Osteoblast (primary cell): ENCODE data around the gene VASH1. TPM values are rescaled to one million over a fixed set of nuclear protein-coding genes. Genes with fewer than 3 reads are reported as not detected.

Source experiments
- DNase-seq: peaks from one replicate; pipeline ENCODE4 v3.0.0; 2011; ENCODE audit warnings: low spot score, mixed read lengths; ENCODE audit not compliant: insufficient read length; ENCODE audit errors: missing footprints
- H2AFZ ChIP-seq: 2 replicates; pipeline ENCODE4 v1.6.0; 2011; ENCODE audit warnings: mild to moderate bottlenecking, low read length
- H3K27ac ChIP-seq: 2 replicates; pipeline ENCODE4 v1.5.1; 2011; ENCODE audit warnings: mild to moderate bottlenecking, low read depth, low read length, moderate library complexity
- H3K27me3 ChIP-seq: 2 replicates; pipeline ENCODE4 v1.6.0; 2012; ENCODE audit warnings: mild to moderate bottlenecking, control low read depth, inconsistent platforms, low read length, moderate library complexity; ENCODE audit not compliant: insufficient read depth
- H3K36me3 ChIP-seq: 2 replicates; pipeline ENCODE4 v1.5.1; 2011; ENCODE audit warnings: mild to moderate bottlenecking, low read length, control low read depth, moderate library complexity; ENCODE audit not compliant: insufficient read depth
- H3K4me1 ChIP-seq: 2 replicates; pipeline ENCODE4 v1.5.1; 2011; ENCODE audit warnings: mild to moderate bottlenecking, low read length, control low read depth, moderate library complexity; ENCODE audit not compliant: insufficient read depth
- H3K4me2 ChIP-seq: 2 replicates; pipeline ENCODE4 v1.6.0; 2011; ENCODE audit warnings: mild to moderate bottlenecking, low read length; ENCODE audit not compliant: insufficient read depth
- H3K4me3 ChIP-seq: fragments of 200-600 bp; sonication (generic); 3 replicates; pipeline ENCODE4 v1.5.1; 2012; ENCODE audit warnings: mild to moderate bottlenecking, low read length, inconsistent platforms; ENCODE audit not compliant: insufficient read depth
- H3K79me2 ChIP-seq: 2 replicates; pipeline ENCODE4 v1.6.0; 2012; ENCODE audit warnings: mild to moderate bottlenecking, low read length, control low read depth, inconsistent platforms; ENCODE audit not compliant: insufficient read depth
- H3K9me3 ChIP-seq: 2 replicates; pipeline ENCODE4 v1.5.1; 2011; ENCODE audit warnings: low read depth, low read length, control low read depth
- H4K20me1 ChIP-seq: 2 replicates; pipeline ENCODE4 v1.6.0; 2012; ENCODE audit warnings: mild to moderate bottlenecking, low read length, control low read depth; ENCODE audit not compliant: insufficient read depth
- total RNA-seq: library from RNA; depleted of rRNA; stranded (reverse); fragments of >200 nt; gene quantifications from 2 replicates; pipeline ENCODE4 v1.2.3, GENCODE V29; 2012
- TF ChIP-seq, protein P1 (sequence below): IDR thresholded peaks from 2 replicates; pipeline ENCODE4 v1.5.1; 2011; ENCODE audit warnings: mild to moderate bottlenecking, low read depth, low read length, moderate library complexity; ENCODE audit errors: extremely low read depth

The VASH1 gene
- total RNA-seq, 1 donor = 4.0 TPM

DNA sequence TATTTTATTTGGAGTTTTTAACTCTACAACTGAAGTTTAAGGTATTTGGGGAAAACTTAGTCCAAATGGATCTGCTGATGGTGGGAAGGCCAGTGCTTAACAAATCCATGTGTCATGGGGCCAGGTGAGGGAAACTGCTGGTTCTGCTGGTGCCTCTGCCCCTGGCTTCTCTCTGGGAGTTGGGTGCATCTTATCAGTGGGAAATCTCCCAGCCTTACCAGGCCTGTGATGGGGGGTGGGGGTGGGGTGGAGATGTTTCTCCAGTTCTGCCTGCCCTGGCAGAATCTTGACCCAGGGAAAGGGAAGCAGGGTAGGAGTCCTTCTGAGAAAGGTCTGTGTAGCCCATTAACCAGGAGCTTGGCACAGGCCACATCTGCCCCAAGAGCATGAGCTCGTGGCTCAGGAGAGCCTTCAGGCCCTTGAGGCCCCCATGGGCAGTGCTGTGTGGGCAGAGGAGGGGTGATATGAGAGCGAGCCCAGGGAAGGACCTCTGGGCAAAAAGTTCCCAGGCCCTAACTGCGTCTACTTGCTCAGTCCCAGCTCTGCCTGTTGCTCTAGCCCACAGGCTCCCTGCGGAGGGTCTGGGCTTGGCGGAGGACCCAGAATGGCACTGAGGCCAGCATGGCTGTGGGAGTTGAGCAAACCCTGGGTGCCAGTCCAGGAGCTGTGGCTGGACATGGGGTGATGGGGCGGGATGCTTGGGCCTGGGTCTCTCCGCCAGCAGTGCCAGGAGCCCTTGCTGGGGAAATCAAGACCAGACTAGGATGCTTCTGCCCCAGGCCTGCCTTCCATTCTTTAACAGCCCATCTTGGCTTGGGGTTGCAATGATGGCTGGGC, 18.2 kb downstream of the VASH1 start:
- Histone ChIP-seq H2AFZ (no peak overlapping the region), H3K27me3 (no peaks in the 10 kb centered on the region), H3K9me3 (no peaks in the 10 kb centered on the region), H3K27ac (no peak overlapping the region), H3K4me3 (no peak overlapping the region), H3K4me2 (no peak overlapping the region), H3K4me1 (peaks cover 16% of the 10 kb centered on the region), H4K20me1 (no peaks in the 10 kb centered on the region), H3K79me2 (no peaks in the 10 kb centered on the region), H3K36me3 (no peaks in the 10 kb centered on the region)
- no peak for DNase-seq
- TF ChIP-seq, protein P1, sequence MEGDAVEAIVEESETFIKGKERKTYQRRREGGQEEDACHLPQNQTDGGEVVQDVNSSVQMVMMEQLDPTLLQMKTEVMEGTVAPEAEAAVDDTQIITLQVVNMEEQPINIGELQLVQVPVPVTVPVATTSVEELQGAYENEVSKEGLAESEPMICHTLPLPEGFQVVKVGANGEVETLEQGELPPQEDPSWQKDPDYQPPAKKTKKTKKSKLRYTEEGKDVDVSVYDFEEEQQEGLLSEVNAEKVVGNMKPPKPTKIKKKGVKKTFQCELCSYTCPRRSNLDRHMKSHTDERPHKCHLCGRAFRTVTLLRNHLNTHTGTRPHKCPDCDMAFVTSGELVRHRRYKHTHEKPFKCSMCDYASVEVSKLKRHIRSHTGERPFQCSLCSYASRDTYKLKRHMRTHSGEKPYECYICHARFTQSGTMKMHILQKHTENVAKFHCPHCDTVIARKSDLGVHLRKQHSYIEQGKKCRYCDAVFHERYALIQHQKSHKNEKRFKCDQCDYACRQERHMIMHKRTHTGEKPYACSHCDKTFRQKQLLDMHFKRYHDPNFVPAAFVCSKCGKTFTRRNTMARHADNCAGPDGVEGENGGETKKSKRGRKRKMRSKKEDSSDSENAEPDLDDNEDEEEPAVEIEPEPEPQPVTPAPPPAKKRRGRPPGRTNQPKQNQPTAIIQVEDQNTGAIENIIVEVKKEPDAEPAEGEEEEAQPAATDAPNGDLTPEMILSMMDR = no peak

DNA sequence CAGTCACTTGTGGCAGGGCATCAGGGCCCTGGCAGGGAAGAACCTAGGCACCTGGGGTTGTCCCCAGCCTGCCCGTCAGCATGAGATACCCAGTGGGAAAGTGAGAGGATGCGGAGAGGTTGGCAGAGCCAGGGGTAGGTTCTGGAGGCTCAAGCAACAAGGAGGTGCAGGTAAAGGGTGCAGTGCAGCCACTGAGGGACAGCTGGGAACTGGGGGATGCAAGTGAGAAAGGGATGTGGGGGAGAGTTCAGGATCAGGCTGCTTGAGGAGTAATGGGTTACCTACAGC, 18.7 kb downstream of the VASH1 start:
- H3K9me3 ChIP-seq = no peaks in the 10 kb centered on the region
- H2AFZ ChIP-seq = no peak overlapping the region
- no peak overlapping the region for H3K4me2 ChIP-seq
- no peaks in the 10 kb centered on the region for H3K36me3 ChIP-seq
- H3K27me3 ChIP-seq = no peaks in the 10 kb centered on the region
- H3K4me1 ChIP-seq = peaks cover 16% of the 10 kb centered on the region
- H3K79me2 ChIP-seq = no peaks in the 10 kb centered on the region
- no peak overlapping the region for H3K27ac ChIP-seq
- no peak overlapping the region for H3K4me3 ChIP-seq
- TF ChIP-seq, protein P1 = no peak
- no peaks in the 10 kb centered on the region for H4K20me1 ChIP-seq
- DNase-seq = peak; percentile 41

DNA sequence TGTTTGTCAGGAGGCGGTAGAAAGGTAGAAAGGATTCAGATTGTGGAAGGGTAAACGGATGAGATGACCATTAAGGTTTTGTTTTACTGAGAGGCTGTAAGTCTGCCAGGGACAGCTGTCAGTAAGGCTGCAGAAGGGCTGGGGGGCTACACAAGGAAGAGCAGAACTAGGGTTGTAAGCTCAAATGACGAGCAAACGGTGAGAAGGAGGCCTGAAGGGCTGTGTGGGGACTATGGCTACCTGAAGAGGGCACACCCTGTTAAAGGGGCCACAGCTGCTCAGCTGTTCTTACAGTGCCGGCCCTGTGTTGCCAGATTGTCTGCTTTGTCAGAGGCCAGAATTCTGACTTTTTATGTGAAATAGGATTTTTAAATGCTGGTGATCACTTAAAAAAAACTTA, 19.1 kb downstream of the VASH1 start:
- Histone ChIP-seq H3K79me2 (no peaks in the 10 kb centered on the region), H3K27me3 (no peaks in the 10 kb centered on the region), H3K4me3 (no peak overlapping the region), H3K9me3 (no peaks in the 10 kb centered on the region), H3K27ac (no peak overlapping the region), H3K36me3 (no peaks in the 10 kb centered on the region), H3K4me2 (no peak overlapping the region), H4K20me1 (no peaks in the 10 kb centered on the region), H2AFZ (no peak overlapping the region), H3K4me1 (peaks cover 16% of the 10 kb centered on the region)
- peak; percentile 63 for DNase-seq
- TF ChIP-seq, protein P1 = no peak

DNA sequence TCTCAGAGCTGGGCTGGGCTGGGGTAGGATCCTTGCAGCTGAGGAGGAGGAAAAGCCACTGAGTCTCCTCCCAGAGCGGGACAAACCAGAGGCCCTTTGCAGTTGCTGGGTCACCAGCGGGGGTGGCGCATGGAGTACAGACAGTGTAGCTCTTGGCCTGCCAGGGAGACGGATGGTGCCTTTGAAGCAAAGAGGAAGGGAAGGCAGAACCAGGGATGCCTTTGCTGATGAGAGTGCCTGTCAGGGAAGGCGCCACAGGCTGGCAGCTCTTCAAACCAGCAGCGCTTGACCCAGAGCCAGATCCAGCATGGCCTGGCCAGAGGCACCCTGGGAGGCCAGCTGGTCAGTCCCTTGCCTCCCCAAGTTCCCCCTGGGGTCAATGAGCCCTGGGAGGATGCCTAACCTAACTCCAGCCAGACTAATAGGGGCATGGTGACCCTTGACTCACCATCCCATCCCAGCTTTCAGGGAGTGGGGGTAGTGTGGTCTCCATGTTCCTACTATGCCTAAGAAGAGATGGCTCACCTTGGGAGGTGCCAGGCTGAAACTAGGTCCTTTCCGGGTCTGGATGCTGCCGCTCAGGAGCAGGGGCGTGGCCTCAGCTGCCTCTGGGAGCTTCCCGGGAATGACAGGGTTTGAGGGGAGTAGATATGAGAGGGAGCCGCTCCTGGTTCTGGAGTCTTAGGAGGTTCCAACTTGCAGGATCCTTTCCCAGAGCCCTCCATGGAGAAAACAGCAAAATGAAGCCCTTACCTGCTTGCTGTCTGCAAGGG, 19.8 kb downstream of the VASH1 start:
- DNase-seq = peak; percentile 74
- no peaks in the 10 kb centered on the region for H3K9me3 ChIP-seq
- H3K79me2 ChIP-seq = no peaks in the 10 kb centered on the region
- H3K4me2 ChIP-seq = no peak overlapping the region
- no peak overlapping the region for H3K4me3 ChIP-seq
- peaks cover 16% of the 10 kb centered on the region for H3K4me1 ChIP-seq
- no peaks in the 10 kb centered on the region for H3K27me3 ChIP-seq
- no peak overlapping the region for H2AFZ ChIP-seq
- H4K20me1 ChIP-seq = no peaks in the 10 kb centered on the region
- no peak overlapping the region for H3K27ac ChIP-seq
- TF ChIP-seq, protein P1 = no peak
- H3K36me3 ChIP-seq = no peaks in the 10 kb centered on the region
